K562 (cell line): ENCODE results near the gene C22orf39. TPM values are rescaled to one million over a fixed set of nuclear protein-coding genes. Genes with fewer than 3 reads are reported as not detected.

Source experiments
- ELF4 ChIP-seq: fragments of 450-650 bp; formaldehyde crosslinking; IDR thresholded peaks from 2 replicates; pipeline ENCODE4 v1.4.0; 2022; ENCODE audit warnings: missing genetic modification characterization
- HDAC1 ChIP-seq, 2 experiments: fragments of 450-650 bp; IDR thresholded peaks; 2 replicates each; pipeline ENCODE4 v1.6.1; 2016 to 2017; ENCODE audit warnings: inconsistent platforms in 1 of 2, mild to moderate bottlenecking in 1 of 2, moderate library complexity in 1 of 2
- ILF3 ChIP-seq: fragments of 450-650 bp; IDR thresholded peaks from 2 replicates; pipeline ENCODE4 v1.6.1; 2018; ENCODE audit warnings: antibody characterized with exemption, mild to moderate bottlenecking, moderate library complexity, borderline replicate concordance
- NCOA4 ChIP-seq: fragments of 450-650 bp; IDR thresholded peaks from 2 replicates; pipeline ENCODE4 v1.6.1; 2018; ENCODE audit warnings: mild to moderate bottlenecking; ENCODE audit not compliant: partially characterized antibody
- NR2C2 ChIP-seq, 2 experiments: fragments of 200-800 bp in 1 of 2; sonication (Bioruptor generic) in 1 of 2; sonication (generic) in 1 of 2; formaldehyde crosslinking in 1 of 2; IDR thresholded peaks; 2 replicates each; pipeline versions ENCODE4 v1.6.1 to v1.8.0; 2016 to 2022; ENCODE audit warnings: mild to moderate bottlenecking in 1 of 2, missing compliant biosample characterization in 1 of 2, missing genetic modification characterization in 1 of 2, missing genetic modification reagents in 1 of 2
- PML ChIP-seq: IDR thresholded peaks from 2 replicates; pipeline ENCODE4 v1.6.1; 2012; ENCODE audit warnings: low read length, inconsistent platforms
- TEAD4 ChIP-seq, 2 experiments: sonication (generic) in 1 of 2; formaldehyde crosslinking in 1 of 2; IDR thresholded peaks; 2 replicates each; pipeline versions ENCODE4 v1.6.1 to v1.8.0; 2012 to 2022; ENCODE audit warnings: borderline replicate concordance in 1 of 2, inconsistent platforms in 1 of 2, low read length in 1 of 2, mild to moderate bottlenecking in 1 of 2, missing genetic modification reagents in 1 of 2
- WHSC1 ChIP-seq: IDR thresholded peaks from one replicate; pipeline ENCODE4 v1.6.1; 2012; ENCODE audit warnings: low read length, control low read depth, inconsistent platforms
- ZFPM2 ChIP-seq: fragments of 250-450 bp; sonication (Bioruptor Pico); IDR thresholded peaks from 2 replicates; pipeline ENCODE4 v1.5.1; 2022; ENCODE audit warnings: mild to moderate bottlenecking
- ZKSCAN1 ChIP-seq: fragments of 150-350 bp; IDR thresholded peaks from 2 replicates; pipeline ENCODE4 v1.6.1; 2016; ENCODE audit warnings: low read depth, low read length
- ZNF609 ChIP-seq: sonication (generic); formaldehyde crosslinking; IDR thresholded peaks from 2 replicates; pipeline ENCODE4 v1.8.1; 2023; ENCODE audit warnings: missing genetic modification reagents, mild to moderate bottlenecking, borderline replicate concordance
- ZSCAN29 ChIP-seq: fragments of 450-650 bp; IDR thresholded peaks from 2 replicates; pipeline ENCODE4 v1.6.1; 2017
- polyA plus RNA-seq, 8 experiments: library from polyadenylated mRNA; depleted of rRNA in 4 of 8; stranded (reverse) in 5 of 8; unstranded in 3 of 8; fragments of >200 nt; fragmentation: Nextera tagmentation in 2 of 8; fragmentation: Illumina TruSeq in 1 of 8; extraction: Ambion mirVana in 2 of 8; extraction: Trizol in 1 of 8; gene quantifications; 2 replicates each; pipeline versions ENCODE4 v1.2.1 to v1.2.3, GENCODE V29; 2011 to 2014; ENCODE audit warnings: inconsistent platforms in 1 of 8, missing spikeins in 1 of 8
- total RNA-seq, 7 experiments: library from RNA; depleted of rRNA in 6 of 7; stranded (reverse); fragments of >200 nt in 6 of 7; fragmentation: Illumina TruSeq in 2 of 7; extraction: Trizol in 2 of 7; gene quantifications; 2 replicates each; pipeline versions ENCODE4 v1.2.1 to v1.2.3, GENCODE V29; 2011 to 2021; ENCODE audit warnings: low replicate concordance in 1 of 7
- TF ChIP-seq, protein P1 (sequence below): sonication (generic); formaldehyde crosslinking; IDR thresholded peaks from 2 replicates; pipeline ENCODE4 v1.8.1; 2023; ENCODE audit warnings: mild to moderate bottlenecking, missing genetic modification reagents
- TF ChIP-seq, protein P2 (sequence below): fragments of 450-650 bp; formaldehyde crosslinking; IDR thresholded peaks from 2 replicates; pipeline ENCODE4 v1.4.0; 2022; ENCODE audit warnings: missing genetic modification characterization
- TF ChIP-seq, protein P3 (sequence below): fragments of 450-650 bp; IDR thresholded peaks from 2 replicates; pipeline ENCODE4 v1.6.1; 2016; ENCODE audit warnings: mild to moderate bottlenecking

C22orf39 gene
- total and polyA plus RNA-seq, 9 of the 15 experiments (the other 6 are each of a cell fraction or from before 2014, with no cell fraction given): 20.4 to 139 (median 66.8) TPM

DNA sequence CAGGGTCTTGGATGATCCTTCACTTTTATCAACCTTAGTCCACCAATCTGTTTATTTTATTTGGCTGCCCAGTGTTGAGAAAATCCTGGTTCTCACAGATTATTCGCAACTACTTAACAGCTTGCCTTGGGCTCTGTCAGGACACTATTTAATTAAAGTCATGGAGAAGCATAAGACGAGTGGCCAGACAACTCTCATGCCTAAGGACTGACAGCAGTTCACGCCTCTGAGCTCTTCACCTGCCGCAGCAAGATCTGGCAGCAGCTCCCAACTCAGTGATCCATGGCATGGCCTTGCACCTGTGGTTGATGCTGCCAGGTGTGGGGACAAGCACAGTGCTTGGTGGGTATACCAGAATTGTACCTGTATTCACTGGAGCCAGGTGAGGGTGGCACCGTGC, 53.8 kb downstream of the C22orf39 start (continued):
- TF ChIP-seq, protein P1, sequence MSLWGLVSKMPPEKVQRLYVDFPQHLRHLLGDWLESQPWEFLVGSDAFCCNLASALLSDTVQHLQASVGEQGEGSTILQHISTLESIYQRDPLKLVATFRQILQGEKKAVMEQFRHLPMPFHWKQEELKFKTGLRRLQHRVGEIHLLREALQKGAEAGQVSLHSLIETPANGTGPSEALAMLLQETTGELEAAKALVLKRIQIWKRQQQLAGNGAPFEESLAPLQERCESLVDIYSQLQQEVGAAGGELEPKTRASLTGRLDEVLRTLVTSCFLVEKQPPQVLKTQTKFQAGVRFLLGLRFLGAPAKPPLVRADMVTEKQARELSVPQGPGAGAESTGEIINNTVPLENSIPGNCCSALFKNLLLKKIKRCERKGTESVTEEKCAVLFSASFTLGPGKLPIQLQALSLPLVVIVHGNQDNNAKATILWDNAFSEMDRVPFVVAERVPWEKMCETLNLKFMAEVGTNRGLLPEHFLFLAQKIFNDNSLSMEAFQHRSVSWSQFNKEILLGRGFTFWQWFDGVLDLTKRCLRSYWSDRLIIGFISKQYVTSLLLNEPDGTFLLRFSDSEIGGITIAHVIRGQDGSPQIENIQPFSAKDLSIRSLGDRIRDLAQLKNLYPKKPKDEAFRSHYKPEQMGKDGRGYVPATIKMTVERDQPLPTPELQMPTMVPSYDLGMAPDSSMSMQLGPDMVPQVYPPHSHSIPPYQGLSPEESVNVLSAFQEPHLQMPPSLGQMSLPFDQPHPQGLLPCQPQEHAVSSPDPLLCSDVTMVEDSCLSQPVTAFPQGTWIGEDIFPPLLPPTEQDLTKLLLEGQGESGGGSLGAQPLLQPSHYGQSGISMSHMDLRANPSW (CRISPR knock-in tag): 0 out of 2 replicates have a peak, but pooled peaks have one; percentile 34
- no peak for TF ChIP-seq ELF4
- TF ChIP-seq ZKSCAN1: no peak
- 0 out of 2 replicates have a peak, but pooled peaks have one; percentile 61 for TF ChIP-seq NR2C2 (CRISPR knock-in tag; IDR thresholded peaks at IDR 0.05)
- no peak for TF ChIP-seq NR2C2 (tag; IDR thresholded peaks at IDR 0.05)
- no peak for TF ChIP-seq HDAC1 (IDR thresholded peaks at IDR 0.05)
- TF ChIP-seq, protein P2, sequence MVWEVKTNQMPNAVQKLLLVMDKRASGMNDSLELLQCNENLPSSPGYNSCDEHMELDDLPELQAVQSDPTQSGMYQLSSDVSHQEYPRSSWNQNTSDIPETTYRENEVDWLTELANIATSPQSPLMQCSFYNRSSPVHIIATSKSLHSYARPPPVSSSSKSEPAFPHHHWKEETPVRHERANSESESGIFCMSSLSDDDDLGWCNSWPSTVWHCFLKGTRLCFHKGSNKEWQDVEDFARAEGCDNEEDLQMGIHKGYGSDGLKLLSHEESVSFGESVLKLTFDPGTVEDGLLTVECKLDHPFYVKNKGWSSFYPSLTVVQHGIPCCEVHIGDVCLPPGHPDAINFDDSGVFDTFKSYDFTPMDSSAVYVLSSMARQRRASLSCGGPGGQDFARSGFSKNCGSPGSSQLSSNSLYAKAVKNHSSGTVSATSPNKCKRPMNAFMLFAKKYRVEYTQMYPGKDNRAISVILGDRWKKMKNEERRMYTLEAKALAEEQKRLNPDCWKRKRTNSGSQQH: no peak
- TF ChIP-seq NCOA4: no peak
- 0 out of 2 replicates have a peak, but pooled peaks have one; percentile 10 for TF ChIP-seq PML
- 0 out of 2 replicates have a peak, but pooled peaks have one; percentile 54 for TF ChIP-seq ZSCAN29
- TF ChIP-seq, protein P3, sequence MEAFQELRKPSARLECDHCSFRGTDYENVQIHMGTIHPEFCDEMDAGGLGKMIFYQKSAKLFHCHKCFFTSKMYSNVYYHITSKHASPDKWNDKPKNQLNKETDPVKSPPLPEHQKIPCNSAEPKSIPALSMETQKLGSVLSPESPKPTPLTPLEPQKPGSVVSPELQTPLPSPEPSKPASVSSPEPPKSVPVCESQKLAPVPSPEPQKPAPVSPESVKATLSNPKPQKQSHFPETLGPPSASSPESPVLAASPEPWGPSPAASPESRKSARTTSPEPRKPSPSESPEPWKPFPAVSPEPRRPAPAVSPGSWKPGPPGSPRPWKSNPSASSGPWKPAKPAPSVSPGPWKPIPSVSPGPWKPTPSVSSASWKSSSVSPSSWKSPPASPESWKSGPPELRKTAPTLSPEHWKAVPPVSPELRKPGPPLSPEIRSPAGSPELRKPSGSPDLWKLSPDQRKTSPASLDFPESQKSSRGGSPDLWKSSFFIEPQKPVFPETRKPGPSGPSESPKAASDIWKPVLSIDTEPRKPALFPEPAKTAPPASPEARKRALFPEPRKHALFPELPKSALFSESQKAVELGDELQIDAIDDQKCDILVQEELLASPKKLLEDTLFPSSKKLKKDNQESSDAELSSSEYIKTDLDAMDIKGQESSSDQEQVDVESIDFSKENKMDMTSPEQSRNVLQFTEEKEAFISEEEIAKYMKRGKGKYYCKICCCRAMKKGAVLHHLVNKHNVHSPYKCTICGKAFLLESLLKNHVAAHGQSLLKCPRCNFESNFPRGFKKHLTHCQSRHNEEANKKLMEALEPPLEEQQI: no peak
- TF ChIP-seq WHSC1: peak; percentile 97
- no peak for TF ChIP-seq ZFPM2 (CRISPR knock-in tag)
- peak; percentile 71; the same call in 1 of the 2 replicates for TF ChIP-seq ZNF609 (CRISPR knock-in tag)
- no peak for TF ChIP-seq TEAD4 (IDR thresholded peaks at IDR 0.05; ENCODE audit: low read length)
- TF ChIP-seq TEAD4 (CRISPR knock-in tag; IDR thresholded peaks at IDR 0.05; ENCODE audit: borderline replicate concordance): no peak
- TF ChIP-seq ILF3: peak; percentile 41; the same call in 1 of the 2 replicates
